Activated CD4-positive, alpha-beta memory T cell treated with anti-CD3 and anti-CD28 coated beads, Interleukin-2, amount 10 ng/mL, durations not matched to agents 7 days and 5 days (primary cell): Measurements from ENCODE around the gene CNOT2. TPM values are rescaled to one million over a fixed set of nuclear protein-coding genes. Genes with fewer than 3 reads are reported as not detected.
A peak's percentile ranks its signal among the peaks of the same experiment; 100 is the strongest.

Source experiments
- CTCF ChIA-PET: fragments of 350-600 bp; sonication (Branson Sonifier 250); formaldehyde crosslinking; loops from one replicate; lab custom pipeline; 2021; ENCODE audit warnings: antibody characterized with exemption, inconsistent platforms; lab: Charles Lee
- POLR2A ChIA-PET: fragments of 350-600 bp; sonication (Branson Sonifier 250); formaldehyde crosslinking; loops from one replicate; lab custom pipeline; 2021; ENCODE audit warnings: antibody characterized with exemption; lab: Charles Lee
- DNase-seq: peaks from one replicate; pipeline ENCODE4 v3.0.0-alpha.2; 2020
- H3K27ac Mint-ChIP-seq: one replicate; pipeline ENCODE4 v1.8.0; 2021; ENCODE audit warnings: mild to moderate bottlenecking, mixed read lengths
- H3K27me3 Mint-ChIP-seq: one replicate; pipeline ENCODE4 v1.8.0; 2021; ENCODE audit warnings: mixed read lengths
- H3K36me3 Mint-ChIP-seq: one replicate; pipeline ENCODE4 v1.8.0; 2021; ENCODE audit warnings: low read depth, mixed read lengths
- H3K4me1 Mint-ChIP-seq: one replicate; pipeline ENCODE4 v1.8.0; 2021; ENCODE audit warnings: mixed read lengths
- H3K4me3 Mint-ChIP-seq: one replicate; pipeline ENCODE4 v1.8.0; 2021; ENCODE audit warnings: mild to moderate bottlenecking, mixed read lengths
- H3K9me3 Mint-ChIP-seq: one replicate; pipeline ENCODE4 v1.8.0; 2021; ENCODE audit warnings: mixed read lengths
- total RNA-seq, 2 experiments: library from RNA; stranded (reverse); gene quantifications; one replicate each; pipeline ENCODE4 v1.2.3, GENCODE V29; 2021

Gene CNOT2
- total RNA-seq, 2 experiments from 2014 or later: 63.9 to 69.5 TPM

DNA sequence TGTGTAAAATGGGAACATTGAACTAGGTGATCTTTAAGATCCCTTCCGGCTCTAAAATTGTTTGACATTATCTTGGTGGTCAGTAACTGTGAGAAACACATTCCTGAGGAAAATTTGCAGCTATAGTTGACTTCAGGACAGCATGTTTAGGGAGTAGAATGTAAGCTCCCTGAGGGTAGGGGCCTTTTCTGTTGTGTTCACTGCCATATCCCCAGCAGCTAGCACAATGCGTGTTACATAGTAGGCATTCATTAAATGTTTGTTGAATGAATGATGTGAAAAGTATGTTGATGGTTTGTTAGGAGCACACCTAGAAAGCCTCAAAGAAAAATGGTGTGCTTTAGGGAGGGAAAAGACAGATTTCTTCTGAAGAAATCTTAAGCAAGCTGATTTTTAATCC is 84.3 kb downstream of the CNOT2 start:
- Mint-ChIP-seq H3K36me3 (peaks cover 56% of the 10 kb centered on the region), H3K4me3 (no peak overlapping the region)
- CTCF ChIA-PET: no interaction called here

DNA sequence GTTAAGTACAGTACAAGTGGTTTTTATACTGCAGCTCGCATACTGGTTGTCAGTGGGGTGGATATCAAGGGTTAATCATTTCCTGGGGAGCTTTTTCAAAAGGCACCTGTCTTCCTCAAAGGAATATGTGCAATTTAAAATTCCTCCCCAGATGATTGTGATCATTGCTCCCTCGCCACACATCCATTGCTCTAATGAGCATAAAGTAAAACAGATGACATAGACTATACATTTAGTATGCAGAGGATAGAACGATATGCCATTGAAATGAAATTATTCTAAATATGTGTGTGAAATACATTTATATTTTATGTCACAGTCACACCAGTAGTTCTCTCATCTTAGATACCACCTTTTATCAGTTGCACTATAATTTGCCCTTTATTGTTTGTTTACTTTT is 86.5 kb downstream of the CNOT2 start:
- no peak overlapping the region for H3K27ac Mint-ChIP-seq
- no peak for DNase-seq
- CTCF ChIA-PET: no interaction called here
- peaks cover 7% of the 10 kb centered on the region for H3K4me1 Mint-ChIP-seq
- H3K4me3 Mint-ChIP-seq: no peak overlapping the region
- peaks cover 5% of the 10 kb centered on the region for H3K9me3 Mint-ChIP-seq
- H3K27me3 Mint-ChIP-seq: no peaks in the 10 kb centered on the region
- POLR2A ChIA-PET: no interaction called here
- peaks cover 48% of the 10 kb centered on the region for H3K36me3 Mint-ChIP-seq

More for the DNA sequence above, 84.3 kb downstream of the CNOT2 start:
- DNase-seq: no peak
- no peak overlapping the region for H3K27ac Mint-ChIP-seq
- H3K9me3 Mint-ChIP-seq: peaks cover 5% of the 10 kb centered on the region
- H3K4me1 Mint-ChIP-seq: peaks cover 7% of the 10 kb centered on the region
- H3K27me3 Mint-ChIP-seq: no peaks in the 10 kb centered on the region
- POLR2A ChIA-PET: interaction anchor here (1.3 kb wide), 1 partner anchor 83 kb away, joined by 3 read pairs; no protein-coding TSS in a partner anchor

GRCh38 chr12:70330158-70330557 is 86.9 kb downstream of the CNOT2 start:
- Mint-ChIP-seq H3K36me3 (peaks cover 46% of the 10 kb centered on the region), H3K4me3 (no peak overlapping the region), H3K27ac (no peak overlapping the region), H3K4me1 (peaks cover 7% of the 10 kb centered on the region), H3K27me3 (no peaks in the 10 kb centered on the region), H3K9me3 (peaks cover 5% of the 10 kb centered on the region)
- no peak for DNase-seq
- ChIA-PET CTCF (no interaction called here), POLR2A (no interaction called here)

DNA sequence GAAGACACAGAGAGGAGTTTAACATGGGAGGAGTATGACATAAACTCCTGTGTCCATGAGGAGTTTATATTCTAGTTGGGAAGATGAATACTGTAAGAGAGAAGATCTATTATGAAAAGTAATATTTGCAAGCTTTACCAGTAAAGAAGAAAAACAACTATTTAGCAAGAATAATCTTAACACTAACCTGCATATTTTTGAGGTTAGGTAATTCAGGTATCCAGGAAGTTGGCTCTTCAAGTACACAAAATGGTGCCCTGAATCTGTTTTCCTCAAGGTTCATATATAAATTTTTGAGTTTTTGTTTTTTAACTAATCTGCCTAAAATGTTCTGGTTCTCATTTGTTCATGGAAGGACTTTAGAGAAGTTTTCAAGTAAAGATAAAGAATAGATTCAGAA is 89.0 kb downstream of the CNOT2 start:
- Mint-ChIP-seq H3K4me1 (peaks cover 4% of the 10 kb centered on the region), H3K4me3 (no peak overlapping the region), H3K27ac (no peak overlapping the region), H3K27me3 (no peaks in the 10 kb centered on the region), H3K36me3 (peaks cover 49% of the 10 kb centered on the region), H3K9me3 (peaks cover under 1% of the 10 kb centered on the region)
- DNase-seq: no peak
- CTCF ChIA-PET: no interaction called here
- POLR2A ChIA-PET: no interaction called here

GRCh38 chr12:70334742-70335141 is 91.5 kb downstream of the CNOT2 start:
- H3K27me3 Mint-ChIP-seq: no peaks in the 10 kb centered on the region
- H3K27ac Mint-ChIP-seq: no peak overlapping the region
- no peak overlapping the region for H3K4me3 Mint-ChIP-seq
- peaks cover 2% of the 10 kb centered on the region for H3K4me1 Mint-ChIP-seq
- ChIA-PET POLR2A (interaction anchor here (0.6 to 0.8 kb wide), 2 partner anchors 30 to 1299 kb away, joined by 3 read pairs; no protein-coding TSS in a partner anchor), CTCF (interaction anchor here (0.9 kb wide), 1 partner anchor 9 kb away, joined by 3 read pairs; no protein-coding TSS in a partner anchor)
- DNase-seq: no peak
- peaks cover 45% of the 10 kb centered on the region for H3K36me3 Mint-ChIP-seq
- H3K9me3 Mint-ChIP-seq: no peaks in the 10 kb centered on the region

GRCh38 chr12:70338531-70338930 is 95.3 kb downstream of the CNOT2 start:
- H3K27ac Mint-ChIP-seq: no peak overlapping the region
- DNase-seq: no peak
- H3K9me3 Mint-ChIP-seq: no peaks in the 10 kb centered on the region
- peaks cover 3% of the 10 kb centered on the region for H3K4me1 Mint-ChIP-seq
- H3K4me3 Mint-ChIP-seq: no peak overlapping the region
- CTCF ChIA-PET: no interaction called here
- peaks cover 58% of the 10 kb centered on the region for H3K36me3 Mint-ChIP-seq
- POLR2A ChIA-PET: interaction anchor here (1.6 kb wide), 1 partner anchor 33 kb away, joined by 3 read pairs; no protein-coding TSS in a partner anchor
- no peaks in the 10 kb centered on the region for H3K27me3 Mint-ChIP-seq

DNA sequence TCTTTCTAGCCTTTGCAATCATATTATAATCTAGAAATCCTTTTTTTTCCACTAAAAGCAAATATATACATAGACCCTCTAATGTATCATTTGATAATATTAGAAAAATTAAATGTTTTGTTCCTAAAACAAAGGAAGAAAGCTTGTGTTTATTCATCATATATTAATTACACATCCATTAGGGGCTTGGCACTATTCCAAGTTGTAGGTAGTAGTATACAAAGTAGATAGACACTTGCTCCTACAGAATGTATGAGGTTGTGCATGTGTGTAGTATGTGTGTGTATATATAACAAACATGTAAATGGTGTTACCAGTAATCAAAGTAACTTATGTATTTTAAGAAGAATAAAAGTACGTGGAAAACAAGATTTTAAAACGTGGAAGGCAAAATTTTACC is 107.8 kb downstream of the CNOT2 start:
- no peak overlapping the region for H3K27ac Mint-ChIP-seq
- H3K4me3 Mint-ChIP-seq: no peak overlapping the region
- no peak for DNase-seq
- no peaks in the 10 kb centered on the region for H3K27me3 Mint-ChIP-seq
- H3K9me3 Mint-ChIP-seq: no peaks in the 10 kb centered on the region
- peaks cover 23% of the 10 kb centered on the region for H3K36me3 Mint-ChIP-seq
- ChIA-PET CTCF (no interaction called here), POLR2A (no interaction called here)
- no peaks in the 10 kb centered on the region for H3K4me1 Mint-ChIP-seq

DNA sequence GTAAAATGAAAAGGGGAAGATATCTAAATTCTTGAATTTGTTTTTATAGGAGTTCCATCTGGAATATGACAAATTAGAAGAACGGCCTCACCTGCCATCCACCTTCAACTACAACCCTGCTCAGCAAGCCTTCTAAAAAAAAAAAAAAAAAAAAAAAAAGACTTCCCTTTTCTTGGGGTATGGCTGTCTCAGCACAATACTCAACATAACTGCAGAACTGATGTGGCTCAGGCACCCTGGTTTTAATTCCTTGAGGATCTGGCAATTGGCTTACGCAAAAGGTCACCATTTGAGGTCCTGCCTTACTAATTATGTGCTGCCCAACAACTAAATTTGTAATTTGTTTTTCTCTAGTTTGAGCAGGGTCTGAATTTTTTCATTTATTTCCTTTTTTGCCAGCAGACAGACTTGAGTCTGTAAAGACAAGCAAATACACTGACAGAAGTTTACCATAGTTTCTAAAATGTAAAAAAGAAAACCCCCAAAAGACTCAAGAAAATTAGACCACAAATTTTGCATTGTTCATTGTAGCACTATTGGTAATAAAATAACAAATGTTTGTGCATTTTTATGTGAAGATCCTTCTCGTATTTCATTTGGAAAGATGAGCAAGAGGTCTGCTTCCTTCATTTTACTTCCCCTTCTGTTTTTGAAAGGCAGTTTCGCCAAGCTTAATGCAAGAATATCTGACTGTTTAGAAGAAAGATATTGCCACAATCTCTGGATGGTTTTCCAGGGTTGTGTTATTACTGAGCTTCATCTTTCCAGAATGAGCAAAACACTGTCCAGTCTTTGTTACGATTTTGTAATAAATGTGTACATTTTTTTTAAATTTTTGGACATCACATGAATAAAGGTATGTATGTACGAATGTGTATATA is 110.8 kb downstream of the CNOT2 start:
- DNase-seq: no peak
- no peaks in the 10 kb centered on the region for H3K4me1 Mint-ChIP-seq
- no peaks in the 10 kb centered on the region for H3K27me3 Mint-ChIP-seq
- CTCF ChIA-PET: no interaction called here
- H3K4me3 Mint-ChIP-seq: no peak overlapping the region
- no peaks in the 10 kb centered on the region for H3K9me3 Mint-ChIP-seq
- H3K27ac Mint-ChIP-seq: no peak overlapping the region
- peaks cover 18% of the 10 kb centered on the region for H3K36me3 Mint-ChIP-seq
- POLR2A ChIA-PET: no interaction called here

GRCh38 chr12:70354787-70355186 is 111.6 kb downstream of the CNOT2 start:
- DNase-seq: no peak
- POLR2A ChIA-PET: no interaction called here
- H3K27ac Mint-ChIP-seq: no peak overlapping the region
- peaks cover 18% of the 10 kb centered on the region for H3K36me3 Mint-ChIP-seq
- H3K4me3 Mint-ChIP-seq: no peak overlapping the region
- no peaks in the 10 kb centered on the region for H3K27me3 Mint-ChIP-seq
- CTCF ChIA-PET: no interaction called here
- H3K4me1 Mint-ChIP-seq: no peaks in the 10 kb centered on the region
- no peaks in the 10 kb centered on the region for H3K9me3 Mint-ChIP-seq

- H3K36me3 Mint-ChIP-seq: peaks cover 18% of the 10 kb centered on the region
- no peaks in the 10 kb centered on the region for H3K4me1 Mint-ChIP-seq
- no peaks in the 10 kb centered on the region for H3K27me3 Mint-ChIP-seq
- DNase-seq: no peak
- H3K4me3 Mint-ChIP-seq: no peak overlapping the region
- H3K9me3 Mint-ChIP-seq: no peaks in the 10 kb centered on the region
- ChIA-PET POLR2A (no interaction called here), CTCF (no interaction called here)
- no peak overlapping the region for H3K27ac Mint-ChIP-seq
These were observed 112.7 kb downstream of the CNOT2 start for GRCh38 chr12:70355972-70356371.

GRCh38 chr12:70359458-70360197 is 116.4 kb downstream of the CNOT2 start:
- Mint-ChIP-seq H3K36me3 (peaks cover 6% of the 10 kb centered on the region), H3K4me1 (peaks cover under 1% of the 10 kb centered on the region), H3K9me3 (no peaks in the 10 kb centered on the region), H3K4me3 (no peak overlapping the region), H3K27me3 (peaks cover 13% of the 10 kb centered on the region), H3K27ac (no peak overlapping the region)
- POLR2A ChIA-PET: no interaction called here
- CTCF ChIA-PET: no interaction called here
- no peak for DNase-seq

DNA sequence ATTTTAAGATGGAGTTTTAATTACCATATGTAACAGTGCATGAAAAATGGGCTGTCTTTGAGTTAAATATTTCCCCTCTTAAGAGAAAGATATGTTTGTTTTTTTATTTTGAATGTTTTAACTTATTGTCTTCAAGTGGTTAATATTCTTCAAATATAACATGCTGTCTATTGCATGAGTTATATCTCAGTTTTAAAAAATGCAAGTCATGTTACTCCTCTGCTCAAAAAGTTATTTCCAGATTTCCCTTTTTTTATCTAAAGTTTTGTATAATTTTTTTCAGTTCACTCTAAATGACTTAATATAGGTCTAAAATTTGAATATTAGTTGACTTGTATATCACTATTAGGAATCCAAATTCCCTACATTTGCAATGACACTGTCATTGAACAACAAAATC is 117.0 kb downstream of the CNOT2 start:
- Mint-ChIP-seq H3K27me3 (peaks cover 19% of the 10 kb centered on the region), H3K27ac (no peak overlapping the region), H3K4me1 (peaks cover 6% of the 10 kb centered on the region), H3K9me3 (no peaks in the 10 kb centered on the region), H3K36me3 (peaks cover 2% of the 10 kb centered on the region), H3K4me3 (no peak overlapping the region)
- DNase-seq: no peak
- POLR2A ChIA-PET: no interaction called here
- CTCF ChIA-PET: no interaction called here

- no peak for DNase-seq
- Mint-ChIP-seq H3K4me3 (peak overlapping the region; percentile 70), H3K36me3 (no peaks in the 10 kb centered on the region), H3K27me3 (peaks cover 37% of the 10 kb centered on the region), H3K27ac (no peak overlapping the region), H3K4me1 (peaks cover 21% of the 10 kb centered on the region), H3K9me3 (no peaks in the 10 kb centered on the region)
- ChIA-PET CTCF (no interaction called here), POLR2A (interaction anchor here (0.7 to 1.0 kb wide), 2 partner anchors 8 to 30 kb away, joined by 3 read pairs; no protein-coding TSS in a partner anchor)
These were observed 121.6 kb downstream of the CNOT2 start for GRCh38 chr12:70364695-70365397.
